ENCODE results near the gene COQ5. TPM values are rescaled to one million over a fixed set of nuclear protein-coding genes. Genes with fewer than 3 reads are reported as not detected.

Gene COQ5
- total RNA-seq, 1 donor from 2014 or later, result 28.0 TPM

GRCh38 chr12:120485961-120486881 is 42.7 kb downstream of the COQ5 start:
- H3K9me3 Mint-ChIP-seq, result no peaks in the 10 kb centered on the region
- H3K4me3 Mint-ChIP-seq, result no peak overlapping the region
- no peaks in the 10 kb centered on the region for H3K27me3 Mint-ChIP-seq
- H3K4me1 Mint-ChIP-seq, result peaks cover 3% of the 10 kb centered on the region
- DNase-seq, result no peak
- H3K27ac Mint-ChIP-seq, result no peak overlapping the region
- intact Hi-C loops (cut with micrococcal nuclease), result no loop called here
- peaks cover 4% of the 10 kb centered on the region for H3K36me3 Mint-ChIP-seq (ENCODE audit: low read depth)

GRCh38 chr12:120483621-120484020 is 45.3 kb downstream of the COQ5 start:
- no peak overlapping the region for H3K4me3 Mint-ChIP-seq
- DNase-seq, result no peak
- H3K36me3 Mint-ChIP-seq (ENCODE audit: low read depth), result peaks cover 2% of the 10 kb centered on the region
- H3K27me3 Mint-ChIP-seq, result no peaks in the 10 kb centered on the region
- no peaks in the 10 kb centered on the region for H3K9me3 Mint-ChIP-seq
- H3K4me1 Mint-ChIP-seq, result peaks cover 3% of the 10 kb centered on the region
- intact Hi-C loops (cut with micrococcal nuclease), result no loop called here
- no peak overlapping the region for H3K27ac Mint-ChIP-seq

GRCh38 chr12:120481022-120481767 is 47.8 kb downstream of the COQ5 start:
- H3K36me3 Mint-ChIP-seq (ENCODE audit: low read depth), result peaks cover 2% of the 10 kb centered on the region
- no peak for DNase-seq
- no peak overlapping the region for H3K4me3 Mint-ChIP-seq
- no peaks in the 10 kb centered on the region for H3K27me3 Mint-ChIP-seq
- intact Hi-C loops (cut with micrococcal nuclease), result no loop called here
- no peak overlapping the region for H3K27ac Mint-ChIP-seq
- no peaks in the 10 kb centered on the region for H3K4me1 Mint-ChIP-seq
- no peaks in the 10 kb centered on the region for H3K9me3 Mint-ChIP-seq

GRCh38 chr12:120480211-120480610 is 48.7 kb downstream of the COQ5 start:
- no peak overlapping the region for H3K4me3 Mint-ChIP-seq
- no peaks in the 10 kb centered on the region for H3K4me1 Mint-ChIP-seq
- peaks cover 3% of the 10 kb centered on the region for H3K27me3 Mint-ChIP-seq
- H3K27ac Mint-ChIP-seq, result no peak overlapping the region
- no peak for DNase-seq
- intact Hi-C loops (cut with micrococcal nuclease), result no loop called here
- H3K9me3 Mint-ChIP-seq, result no peaks in the 10 kb centered on the region
- H3K36me3 Mint-ChIP-seq (ENCODE audit: low read depth), result peaks cover 2% of the 10 kb centered on the region

- intact Hi-C loops (cut with micrococcal nuclease), result no loop called here
- Mint-ChIP-seq H3K27me3 (peaks cover 6% of the 10 kb centered on the region), H3K4me3 (no peak overlapping the region), H3K36me3 (ENCODE audit: low read depth) (peaks cover 2% of the 10 kb centered on the region), H3K27ac (no peak overlapping the region), H3K4me1 (peaks cover 3% of the 10 kb centered on the region), H3K9me3 (no peaks in the 10 kb centered on the region)
- DNase-seq, result no peak
These were observed 49.5 kb downstream of the COQ5 start for GRCh38 chr12:120479458-120479857.

GRCh38 chr12:120475643-120476042 is 53.3 kb downstream of the COQ5 start:
- Mint-ChIP-seq H3K36me3 (ENCODE audit: low read depth) (no peaks in the 10 kb centered on the region), H3K27me3 (peaks cover 6% of the 10 kb centered on the region), H3K9me3 (no peaks in the 10 kb centered on the region), H3K4me1 (peaks cover 13% of the 10 kb centered on the region), H3K27ac (no peak overlapping the region), H3K4me3 (no peak overlapping the region)
- intact Hi-C loops (cut with micrococcal nuclease), result no loop called here
- DNase-seq, result no peak

GRCh38 chr12:120474616-120474960 is 54.4 kb downstream of the COQ5 start:
- Mint-ChIP-seq H3K4me1 (peaks cover 16% of the 10 kb centered on the region), H3K9me3 (no peaks in the 10 kb centered on the region), H3K4me3 (no peak overlapping the region), H3K27me3 (peaks cover 6% of the 10 kb centered on the region), H3K27ac (no peak overlapping the region), H3K36me3 (ENCODE audit: low read depth) (no peaks in the 10 kb centered on the region)
- intact Hi-C loops (cut with micrococcal nuclease), result no loop called here
- DNase-seq, result no peak

- DNase-seq, result no peak
- peaks cover 6% of the 10 kb centered on the region for H3K27me3 Mint-ChIP-seq
- H3K36me3 Mint-ChIP-seq (ENCODE audit: low read depth), result no peaks in the 10 kb centered on the region
- no peak overlapping the region for H3K27ac Mint-ChIP-seq
- peaks cover 16% of the 10 kb centered on the region for H3K4me1 Mint-ChIP-seq
- intact Hi-C loops (cut with micrococcal nuclease), result no loop called here
- no peak overlapping the region for H3K4me3 Mint-ChIP-seq
- no peaks in the 10 kb centered on the region for H3K9me3 Mint-ChIP-seq
These were observed 54.9 kb downstream of the COQ5 start for GRCh38 chr12:120473807-120474615.

GRCh38 chr12:120472521-120472920 is 56.4 kb downstream of the COQ5 start:
- H3K9me3 Mint-ChIP-seq, result no peaks in the 10 kb centered on the region
- peaks cover 7% of the 10 kb centered on the region for H3K36me3 Mint-ChIP-seq (ENCODE audit: low read depth)
- no peak overlapping the region for H3K27ac Mint-ChIP-seq
- intact Hi-C loops (cut with micrococcal nuclease), result no loop called here
- no peak for DNase-seq
- peaks cover 24% of the 10 kb centered on the region for H3K4me1 Mint-ChIP-seq
- no peak overlapping the region for H3K4me3 Mint-ChIP-seq
- H3K27me3 Mint-ChIP-seq, result peaks cover 6% of the 10 kb centered on the region

GRCh38 chr12:120470150-120470784 is 58.7 kb downstream of the COQ5 start:
- H3K4me1 Mint-ChIP-seq, result peaks cover 35% of the 10 kb centered on the region
- H3K36me3 Mint-ChIP-seq (ENCODE audit: low read depth), result peaks cover 18% of the 10 kb centered on the region
- peak overlapping the region; percentile 88 for H3K27ac Mint-ChIP-seq
- H3K9me3 Mint-ChIP-seq, result no peaks in the 10 kb centered on the region
- intact Hi-C loops (cut with micrococcal nuclease), result no loop called here
- peaks cover 3% of the 10 kb centered on the region for H3K27me3 Mint-ChIP-seq
- DNase-seq, result no peak
- peak overlapping the region; percentile 90 for H3K4me3 Mint-ChIP-seq

GRCh38 chr12:120469450-120470149 is 59.4 kb downstream of the COQ5 start, which contains the start of gene SRSF9:
Gene SRSF9, minus strand, starts transcription at chr12:120469748. Its CDS starts 139 bp downstream, at chr12:120469609.
- peaks cover 34% of the 10 kb centered on the region for H3K4me1 Mint-ChIP-seq
- H3K4me3 Mint-ChIP-seq, result peak within 1 kb of the TSS; percentile 90
- H3K27ac Mint-ChIP-seq, result peak within 1 kb of the TSS; percentile 88
- intact Hi-C loops (cut with micrococcal nuclease), result loop anchor here (1.0 to 2.0 kb wide), 3 partner anchors 23 to 65 kb away; partner anchors contain the start of genes DYNLL1, GATC, RNF10 and TRIAP1
- DNase-seq, result peak; percentile 100
- H3K36me3 Mint-ChIP-seq (ENCODE audit: low read depth), result peaks cover 23% of the 10 kb centered on the region
- H3K27me3 Mint-ChIP-seq, result peaks cover under 1% of the 10 kb centered on the region
- H3K9me3 Mint-ChIP-seq, result no peaks in the 10 kb centered on the region

- Mint-ChIP-seq H3K36me3 (ENCODE audit: low read depth) (peaks cover 30% of the 10 kb centered on the region), H3K27ac (peak overlapping the region; percentile 88), H3K27me3 (no peaks in the 10 kb centered on the region), H3K4me3 (peak overlapping the region; percentile 90), H3K9me3 (no peaks in the 10 kb centered on the region), H3K4me1 (peaks cover 35% of the 10 kb centered on the region)
- peak; percentile 82 for DNase-seq
- intact Hi-C loops (cut with micrococcal nuclease), result loop anchor here (1.0 to 2.0 kb wide), 4 partner anchors 22 to 66 kb away; partner anchors contain the start of genes DYNLL1, GATC, RNF10 and TRIAP1
These were observed 60.0 kb downstream of the COQ5 start for GRCh38 chr12:120468821-120469449.

Data from activated CD4-positive, alpha-beta T cell treated with anti-CD3 and anti-CD28 coated beads, Interleukin-2, amount 10 ng/mL, durations not matched to agents 24 days and 14 days (primary cell).